GM21529 (cell line): ENCODE measurements around the gene ART4.
A peak's percentile ranks its signal among the peaks of the same experiment; 100 is the strongest.

Experiments used
- ATAC-seq: cut with Tn5 transposase; IDR thresholded peaks from one replicate; pipeline ENCODE4 v1.9.1; 2021; ENCODE audit not compliant: unreplicated experiment

Gene ART4

DNA sequence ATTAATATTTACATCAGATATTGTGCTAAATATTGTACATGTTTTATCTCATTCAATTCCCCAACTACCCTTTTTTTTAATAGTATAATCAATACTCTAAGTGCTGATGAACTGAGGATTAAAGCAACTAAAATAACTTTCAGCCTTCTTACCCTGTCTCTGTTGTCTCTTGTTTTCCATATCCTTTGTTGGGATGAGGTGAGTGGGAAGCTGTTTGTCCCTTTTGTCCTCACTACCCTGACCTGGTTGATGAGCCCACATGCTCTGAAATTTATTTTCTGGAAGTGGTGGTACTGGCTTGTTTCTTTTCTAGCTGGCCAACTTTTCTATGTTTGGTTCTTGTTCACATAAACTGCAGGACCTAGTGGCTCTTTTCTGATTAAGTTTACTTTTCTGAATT is 9.6 kb upstream of the ART4 start:
- no peak for ATAC-seq

DNA sequence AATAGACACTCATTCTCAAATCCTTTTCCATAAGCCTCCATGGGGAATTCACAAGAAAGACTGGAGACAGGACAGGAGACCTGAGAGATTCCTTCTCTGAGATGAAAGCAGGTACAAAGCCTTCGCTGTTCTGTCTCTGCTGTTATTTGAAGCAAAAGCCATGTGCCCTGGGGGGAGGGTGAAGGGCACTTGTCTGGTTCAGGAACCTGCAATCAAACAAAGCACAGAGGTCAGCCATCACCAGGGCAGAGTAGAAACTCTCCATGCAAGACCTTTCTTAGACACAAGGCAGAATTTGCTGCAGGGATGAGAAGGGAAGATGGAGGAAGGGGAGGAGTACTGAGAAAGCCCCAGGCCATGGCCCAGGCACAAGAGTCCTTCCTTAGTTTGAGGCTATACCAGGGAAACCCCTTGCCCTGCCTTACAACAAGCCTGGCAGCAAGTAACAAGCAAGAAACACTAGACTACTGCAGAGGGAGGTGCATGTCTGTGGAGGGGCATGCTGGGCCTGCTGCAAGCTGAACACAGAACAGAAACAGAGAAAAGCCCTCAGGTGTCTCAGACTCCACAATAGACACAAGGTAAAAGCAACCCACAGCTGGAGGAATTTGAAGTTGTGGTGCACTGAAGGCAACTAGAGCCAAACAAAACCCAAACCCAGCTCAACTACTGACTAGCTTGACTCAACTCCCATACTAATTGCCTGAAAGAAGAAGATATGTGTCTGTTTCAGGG is 7.8 kb upstream of the ART4 start:
- peak; percentile 78 for ATAC-seq

GRCh38 chr12:14849661-14850060 is 6.3 kb upstream of the ART4 start:
- no peak for ATAC-seq

DNA sequence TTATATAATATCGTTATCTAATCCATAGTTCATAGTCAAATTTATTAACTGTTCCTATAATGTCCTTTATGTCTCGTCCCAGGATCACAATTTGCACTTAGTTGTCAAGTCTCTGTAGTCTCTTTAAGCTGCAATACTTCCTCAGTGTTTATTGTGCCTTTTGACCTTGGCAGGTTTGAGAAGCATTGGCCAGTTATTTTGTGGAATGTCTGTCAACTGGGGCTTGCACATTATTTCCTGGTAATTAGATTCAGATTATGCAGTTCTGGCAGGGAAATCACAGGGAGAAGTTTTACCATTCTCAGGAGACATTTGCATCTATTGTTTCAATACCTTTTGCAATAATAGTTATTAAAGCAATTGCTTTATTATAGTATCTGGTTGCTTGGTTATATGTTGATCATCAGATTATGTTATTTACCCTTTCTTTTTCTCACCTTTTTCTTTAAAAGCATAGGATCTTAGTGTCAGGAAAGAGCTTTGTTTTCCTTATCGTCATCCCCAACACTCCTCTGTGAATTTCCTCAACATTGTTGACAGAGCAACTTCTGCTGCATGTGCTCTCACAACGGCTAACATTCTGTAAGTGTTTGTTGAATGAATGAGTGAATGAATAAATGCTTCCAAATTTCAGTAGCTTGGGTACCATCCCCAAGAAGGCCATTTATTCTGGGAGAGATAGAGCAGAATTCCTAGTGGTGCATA is 3.7 kb upstream of the ART4 start:
- no peak for ATAC-seq

- no peak for ATAC-seq
Measured at GRCh38 chr12:14846042-14846587, 2.8 kb upstream of the ART4 start.

DNA sequence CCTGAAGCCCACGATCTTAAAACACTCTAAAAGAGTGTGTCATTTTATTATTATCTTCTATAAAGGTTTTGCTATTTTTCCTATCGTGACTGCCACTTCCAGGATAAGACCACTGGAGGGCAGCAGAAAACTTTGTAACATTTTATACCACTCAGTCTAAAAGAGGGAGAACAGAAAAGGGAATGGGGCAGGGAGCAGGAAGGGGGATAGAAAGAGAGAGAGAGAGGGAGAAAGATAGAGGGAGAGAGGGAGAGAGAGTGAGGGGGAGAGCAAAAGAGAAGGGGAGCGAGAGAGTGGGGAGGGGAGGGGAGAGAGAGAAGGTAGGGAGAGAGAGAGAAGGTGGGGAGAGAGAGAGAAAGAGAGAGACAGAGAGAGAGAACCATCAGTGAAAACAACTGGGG is 2.0 kb upstream of the ART4 start:
- peak; percentile 58 for ATAC-seq

DNA sequence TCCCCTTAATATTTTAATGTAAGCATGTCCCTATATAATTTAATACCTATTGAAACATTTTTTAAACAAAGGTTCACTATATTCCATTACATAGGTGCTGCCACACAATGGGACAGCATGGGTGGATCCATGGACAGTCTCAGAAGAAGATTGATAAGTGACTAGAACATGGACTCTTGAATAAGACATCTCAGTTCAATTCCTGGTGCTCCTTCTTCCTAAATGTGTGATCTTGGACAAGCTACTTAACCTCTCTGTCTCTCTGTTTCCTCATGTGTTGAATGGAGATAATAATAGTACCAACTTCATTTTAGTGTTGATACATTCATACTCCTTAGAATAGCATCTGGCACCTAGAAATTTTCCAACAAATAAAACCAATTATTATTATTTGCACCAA is 1.1 kb upstream of the ART4 start:
- ATAC-seq: no peak

- ATAC-seq: no peak
Measured at GRCh38 chr12:14842315-14842714, 1.0 kb downstream of the ART4 start.

DNA sequence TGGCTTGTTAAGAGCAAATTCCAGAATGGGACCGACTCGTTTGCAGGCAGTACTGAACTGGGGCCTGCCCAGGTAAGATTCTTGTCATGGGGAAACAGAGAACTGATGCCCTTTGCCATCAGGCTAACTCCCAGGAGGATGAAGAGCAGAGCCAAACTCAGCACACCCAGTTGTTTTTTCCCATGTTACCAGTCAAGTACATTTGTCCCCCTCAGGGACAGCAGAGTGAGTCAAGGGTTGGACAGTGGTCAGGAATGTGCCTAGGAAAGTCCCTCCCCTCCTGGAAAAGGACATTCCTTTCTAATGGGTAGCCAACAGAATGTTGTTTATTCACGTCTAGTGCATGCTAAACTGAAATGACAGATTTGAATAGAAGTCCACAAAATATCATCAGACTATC is 1.6 kb downstream of the ART4 start:
- no peak for ATAC-seq

- ATAC-seq: no peak
Measured at GRCh38 chr12:14840616-14841015, 2.7 kb downstream of the ART4 start.

DNA sequence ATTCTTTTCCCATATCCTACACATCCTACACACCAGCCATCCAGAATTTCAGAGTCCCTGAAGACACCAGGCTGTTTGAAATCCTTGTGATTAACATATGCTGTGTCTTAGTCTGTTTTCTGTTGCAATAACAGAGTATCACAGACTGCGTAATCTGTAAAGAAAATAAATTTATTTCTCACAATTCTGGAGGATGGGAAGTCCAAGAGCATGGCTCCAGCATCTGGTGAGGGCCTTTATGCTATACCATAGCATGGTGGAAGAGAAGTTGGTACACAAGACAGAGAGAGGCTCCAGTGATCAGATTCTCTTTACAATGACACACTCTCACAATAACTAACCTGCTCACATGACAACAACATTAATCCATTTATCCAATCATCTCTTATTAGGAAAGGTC is 4.1 kb downstream of the ART4 start:
- ATAC-seq: no peak

GRCh38 chr12:14836336-14837210 is 6.8 kb downstream of the ART4 start:
- ATAC-seq: no peak

DNA sequence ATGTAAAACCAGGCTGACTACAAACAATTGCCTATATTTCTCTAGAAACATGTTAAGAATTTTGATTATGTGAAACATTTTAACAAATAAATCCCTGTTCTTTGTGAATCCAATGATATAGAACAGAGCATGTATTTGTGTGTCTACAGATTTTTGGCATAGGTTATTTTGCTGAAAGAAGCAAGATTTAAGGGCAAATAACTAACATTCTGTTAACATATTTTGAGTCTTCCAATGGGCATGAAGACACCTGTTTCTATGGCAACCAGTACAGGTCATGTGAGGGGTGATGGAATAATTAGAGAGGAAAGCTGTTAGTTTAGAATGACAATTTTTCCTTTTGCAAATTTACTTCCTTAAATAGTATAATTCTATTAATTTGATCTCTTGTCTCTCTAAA is 8.8 kb downstream of the ART4 start:
- ATAC-seq: no peak

GRCh38 chr12:14833952-14834351 is 9.4 kb downstream of the ART4 start:
- no peak for ATAC-seq

GRCh38 chr12:14833336-14833735 is 10.0 kb downstream of the ART4 start:
- ATAC-seq: no peak

GRCh38 chr12:14828892-14829291 is 14.4 kb downstream of the ART4 start:
- ATAC-seq: peak; percentile 82

- no peak for ATAC-seq
Measured at GRCh38 chr12:14827043-14827442, 16.3 kb downstream of the ART4 start.

- ATAC-seq: no peak
Measured at GRCh38 chr12:14826491-14826890, 16.8 kb downstream of the ART4 start.

DNA sequence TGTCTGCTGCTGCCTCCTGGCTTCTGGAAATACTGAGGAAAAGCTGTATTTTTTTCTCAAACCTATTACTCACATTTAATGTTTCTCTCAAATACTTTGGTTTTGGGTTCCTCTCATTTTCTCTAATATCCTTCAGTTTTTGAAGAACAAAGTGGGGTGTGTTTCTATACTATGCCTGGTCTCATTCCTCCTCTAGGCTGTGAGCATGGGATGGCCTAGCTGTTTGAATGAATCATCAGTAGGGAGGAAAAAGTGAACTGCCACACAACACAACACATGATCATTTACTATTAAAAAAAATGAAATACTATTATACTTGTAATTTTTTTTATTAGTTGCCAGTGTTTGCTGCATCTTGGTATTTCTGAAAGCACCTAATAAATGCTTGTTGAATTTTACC is 18.1 kb downstream of the ART4 start:
- ATAC-seq: no peak

DNA sequence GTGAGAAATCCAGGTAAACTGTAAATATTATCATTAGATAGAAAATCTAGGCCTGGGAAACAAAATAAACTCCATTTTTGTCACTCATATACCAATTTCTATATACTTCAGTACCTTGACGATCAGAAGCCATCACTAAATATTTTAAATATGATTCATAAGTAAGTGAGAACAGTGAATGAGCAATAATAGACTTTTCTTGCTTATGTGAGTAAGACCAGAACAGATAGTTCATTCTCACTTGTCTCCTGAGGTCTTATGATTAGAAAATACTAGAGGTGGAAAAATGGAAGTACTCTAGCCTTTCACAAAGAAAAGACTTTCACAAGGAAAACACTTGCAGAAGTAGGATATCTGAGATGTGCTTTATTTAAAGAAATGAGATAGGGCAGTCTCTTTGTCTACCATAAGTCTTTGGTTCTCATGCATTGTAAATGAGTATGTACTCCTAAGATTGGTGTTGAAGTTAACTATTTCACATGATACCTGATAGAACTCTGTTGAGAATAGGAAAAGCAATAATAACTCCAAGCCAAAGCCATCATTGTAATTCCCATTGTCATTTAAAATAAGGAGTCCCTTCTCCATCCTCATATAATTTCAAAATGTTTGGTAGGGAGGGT is 19.2 kb downstream of the ART4 start:
- no peak for ATAC-seq

GRCh38 chr12:14814014-14814413 is 29.3 kb downstream of the ART4 start, which contains the start of gene SMCO3:
TSS of gene SMCO3 (minus strand) at chr12:14814182. CDS start at chr12:14806680, 7,502 bp downstream.
- ATAC-seq: no peak
